ENCODE measurements around the gene PPFIA1. TPM values are rescaled to one million over a fixed set of nuclear protein-coding genes. Genes with fewer than 3 reads are reported as not detected.

Gene PPFIA1
- total and polyA plus RNA-seq, 2 experiments from 2014 or later: 36.0 to 39.6 TPM

DNA sequence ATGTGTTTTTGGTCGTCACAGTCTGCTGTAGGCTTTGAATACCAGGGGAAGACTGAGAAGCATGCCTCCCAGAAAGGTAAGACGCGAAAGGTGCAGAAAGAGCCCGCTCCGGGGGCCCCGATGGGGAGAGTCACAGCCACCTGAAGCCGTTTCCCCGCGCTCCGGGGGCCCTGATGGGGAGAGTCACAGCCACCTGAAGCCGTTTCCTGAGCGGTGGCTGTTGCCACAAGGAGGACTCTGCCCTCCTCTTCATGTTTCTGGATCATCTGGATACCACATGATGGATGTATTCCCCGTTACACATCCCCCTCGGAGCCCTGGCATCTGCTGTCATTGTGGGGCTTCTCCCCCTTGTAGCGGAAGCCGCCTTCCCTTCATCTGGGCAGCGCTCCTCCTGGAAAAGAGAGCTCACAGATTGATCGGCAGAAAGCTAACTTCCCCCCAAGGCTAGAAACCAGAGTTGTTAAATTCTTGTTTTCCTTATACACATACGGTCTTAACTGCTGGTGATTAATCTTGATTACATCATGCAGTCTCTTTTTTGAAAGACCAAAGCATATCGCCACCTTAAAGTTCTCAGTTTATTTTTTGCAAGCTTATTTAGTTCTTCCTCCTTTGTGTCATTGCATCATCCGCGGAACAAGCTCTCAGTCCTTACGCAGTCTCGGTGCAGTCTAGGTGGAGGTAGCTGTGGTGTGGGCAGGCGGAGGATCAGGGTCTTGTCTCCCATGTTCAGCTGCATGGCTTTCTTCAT, 145.3 kb downstream of the PPFIA1 start:
- TF ChIP-seq, protein P1, sequence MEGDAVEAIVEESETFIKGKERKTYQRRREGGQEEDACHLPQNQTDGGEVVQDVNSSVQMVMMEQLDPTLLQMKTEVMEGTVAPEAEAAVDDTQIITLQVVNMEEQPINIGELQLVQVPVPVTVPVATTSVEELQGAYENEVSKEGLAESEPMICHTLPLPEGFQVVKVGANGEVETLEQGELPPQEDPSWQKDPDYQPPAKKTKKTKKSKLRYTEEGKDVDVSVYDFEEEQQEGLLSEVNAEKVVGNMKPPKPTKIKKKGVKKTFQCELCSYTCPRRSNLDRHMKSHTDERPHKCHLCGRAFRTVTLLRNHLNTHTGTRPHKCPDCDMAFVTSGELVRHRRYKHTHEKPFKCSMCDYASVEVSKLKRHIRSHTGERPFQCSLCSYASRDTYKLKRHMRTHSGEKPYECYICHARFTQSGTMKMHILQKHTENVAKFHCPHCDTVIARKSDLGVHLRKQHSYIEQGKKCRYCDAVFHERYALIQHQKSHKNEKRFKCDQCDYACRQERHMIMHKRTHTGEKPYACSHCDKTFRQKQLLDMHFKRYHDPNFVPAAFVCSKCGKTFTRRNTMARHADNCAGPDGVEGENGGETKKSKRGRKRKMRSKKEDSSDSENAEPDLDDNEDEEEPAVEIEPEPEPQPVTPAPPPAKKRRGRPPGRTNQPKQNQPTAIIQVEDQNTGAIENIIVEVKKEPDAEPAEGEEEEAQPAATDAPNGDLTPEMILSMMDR (IDR thresholded peaks at IDR 0.05; ENCODE audit: poor library complexity): no peak
- TF ChIP-seq EZH2phosphoT487 (IDR thresholded peaks at IDR 0.05; ENCODE audit: low read depth, severe bottlenecking, unreplicated experiment) (no peak), EZH2 (IDR thresholded peaks at IDR 0.05; ENCODE audit: borderline replicate concordance) (no peak)

DNA sequence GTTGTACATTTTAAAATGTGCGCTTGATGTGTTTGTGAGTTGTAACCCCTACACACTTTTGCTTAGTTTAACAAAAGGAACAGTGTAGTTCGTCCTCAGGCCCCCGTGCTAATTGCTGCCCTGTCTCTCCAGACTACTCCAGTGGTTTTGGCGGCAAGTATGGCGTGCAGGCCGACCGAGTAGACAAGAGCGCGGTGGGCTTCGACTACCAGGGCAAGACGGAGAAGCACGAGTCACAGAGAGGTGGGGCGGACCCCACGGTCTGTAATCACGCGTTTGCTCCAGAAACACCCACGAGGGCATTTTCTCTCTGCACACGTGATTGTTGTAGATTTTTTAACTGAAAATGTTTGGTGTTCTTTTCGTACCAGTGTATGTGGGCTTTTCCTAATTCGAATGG, 146.4 kb downstream of the PPFIA1 start:
- H4K20me1 ChIP-seq (ENCODE audit: insufficient read depth, poor library complexity, severe bottlenecking): no peaks in the 10 kb centered on the region
- no peaks in the 10 kb centered on the region for H3K9me3 ChIP-seq (ENCODE audit: low read depth)
- DNase-seq (ENCODE audit: low spot score): no peak
- no peaks in the 10 kb centered on the region for H3K4me1 ChIP-seq (ENCODE audit: insufficient read depth)
- H3K9me2 ChIP-seq (replicated peaks; ENCODE audit: insufficient read depth): no peaks in the 10 kb centered on the region
- H3K4me3 ChIP-seq: no peak overlapping the region
- no peak overlapping the region for H3K4me2 ChIP-seq
- peaks cover 9% of the 10 kb centered on the region for H3K36me3 ChIP-seq (replicated peaks; ENCODE audit: insufficient read depth, low read depth)
- H3K79me2 ChIP-seq: peaks cover 2% of the 10 kb centered on the region
- TF ChIP-seq EZH2 (IDR thresholded peaks at IDR 0.05; ENCODE audit: borderline replicate concordance): no peak
- 94% methylated on average over 20 of the region's 20 CpGs for WGBS (ENCODE audit: low lambda C conversion rate, missing lambda C conversion rate)
- H2AFZ ChIP-seq: no peak overlapping the region
- no peaks in the 10 kb centered on the region for H3K27me3 ChIP-seq
- H3K27ac ChIP-seq: no peak overlapping the region

More for the DNA sequence above, 145.3 kb downstream of the PPFIA1 start:
- DNase-seq (ENCODE audit: low spot score): no peak
- peaks cover 2% of the 10 kb centered on the region for H3K79me2 ChIP-seq
- no peaks in the 10 kb centered on the region for H3K4me1 ChIP-seq (ENCODE audit: insufficient read depth)
- no peak overlapping the region for H3K27ac ChIP-seq
- no peaks in the 10 kb centered on the region for H3K9me2 ChIP-seq (replicated peaks; ENCODE audit: insufficient read depth)
- H3K4me2 ChIP-seq: no peak overlapping the region
- H3K9me3 ChIP-seq (ENCODE audit: low read depth): no peaks in the 10 kb centered on the region
- peaks cover 9% of the 10 kb centered on the region for H3K36me3 ChIP-seq (replicated peaks; ENCODE audit: insufficient read depth, low read depth)
- no peaks in the 10 kb centered on the region for H3K27me3 ChIP-seq
- no peak overlapping the region for H3K4me3 ChIP-seq
- WGBS (ENCODE audit: low lambda C conversion rate, missing lambda C conversion rate): 91% methylated on average over 25 of the region's 25 CpGs
- no peaks in the 10 kb centered on the region for H4K20me1 ChIP-seq (ENCODE audit: insufficient read depth, poor library complexity, severe bottlenecking)
- no peak overlapping the region for H2AFZ ChIP-seq

DNA sequence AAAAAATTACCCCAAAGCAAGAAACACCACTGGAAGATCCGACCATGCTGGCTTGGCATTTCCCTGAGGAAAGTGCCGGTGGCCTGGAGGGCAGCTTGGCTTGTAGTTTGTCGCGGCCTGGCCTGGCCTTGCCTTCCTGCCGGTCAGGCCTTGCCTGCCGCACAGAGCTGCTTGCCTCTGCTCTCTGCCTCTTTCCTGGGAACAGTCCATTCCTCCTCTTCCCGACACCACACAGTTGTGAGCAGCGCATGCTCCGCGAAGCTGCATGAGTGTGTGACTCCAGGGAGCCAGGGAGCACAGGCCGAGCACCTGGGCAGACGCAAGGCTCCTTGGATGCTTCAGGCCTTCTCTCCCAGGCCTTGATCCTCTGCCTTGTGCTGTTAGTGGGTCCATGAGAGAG, 147.6 kb downstream of the PPFIA1 start:
- no peak for TF ChIP-seq EZH2phosphoT487 (IDR thresholded peaks at IDR 0.05; ENCODE audit: low read depth, severe bottlenecking, unreplicated experiment)
- TF ChIP-seq EZH2 (IDR thresholded peaks at IDR 0.05; ENCODE audit: borderline replicate concordance): no peak
- TF ChIP-seq, protein P1 (IDR thresholded peaks at IDR 0.05; ENCODE audit: poor library complexity): no peak
- Histone ChIP-seq H2AFZ (no peak overlapping the region), H3K9me3 (ENCODE audit: low read depth) (no peaks in the 10 kb centered on the region), H4K20me1 (ENCODE audit: insufficient read depth, poor library complexity, severe bottlenecking) (no peaks in the 10 kb centered on the region), H3K4me3 (no peak overlapping the region), H3K36me3 (replicated peaks; ENCODE audit: insufficient read depth, low read depth) (peaks cover 9% of the 10 kb centered on the region), H3K27ac (no peak overlapping the region), H3K4me1 (ENCODE audit: insufficient read depth) (no peaks in the 10 kb centered on the region), H3K27me3 (no peaks in the 10 kb centered on the region), H3K79me2 (peaks cover 2% of the 10 kb centered on the region), H3K4me2 (no peak overlapping the region), H3K9me2 (replicated peaks; ENCODE audit: insufficient read depth) (no peaks in the 10 kb centered on the region)
- DNase-seq (ENCODE audit: low spot score): no peak
- WGBS (ENCODE audit: low lambda C conversion rate, missing lambda C conversion rate): 100% methylated on average over 12 of the region's 12 CpGs

DNA sequence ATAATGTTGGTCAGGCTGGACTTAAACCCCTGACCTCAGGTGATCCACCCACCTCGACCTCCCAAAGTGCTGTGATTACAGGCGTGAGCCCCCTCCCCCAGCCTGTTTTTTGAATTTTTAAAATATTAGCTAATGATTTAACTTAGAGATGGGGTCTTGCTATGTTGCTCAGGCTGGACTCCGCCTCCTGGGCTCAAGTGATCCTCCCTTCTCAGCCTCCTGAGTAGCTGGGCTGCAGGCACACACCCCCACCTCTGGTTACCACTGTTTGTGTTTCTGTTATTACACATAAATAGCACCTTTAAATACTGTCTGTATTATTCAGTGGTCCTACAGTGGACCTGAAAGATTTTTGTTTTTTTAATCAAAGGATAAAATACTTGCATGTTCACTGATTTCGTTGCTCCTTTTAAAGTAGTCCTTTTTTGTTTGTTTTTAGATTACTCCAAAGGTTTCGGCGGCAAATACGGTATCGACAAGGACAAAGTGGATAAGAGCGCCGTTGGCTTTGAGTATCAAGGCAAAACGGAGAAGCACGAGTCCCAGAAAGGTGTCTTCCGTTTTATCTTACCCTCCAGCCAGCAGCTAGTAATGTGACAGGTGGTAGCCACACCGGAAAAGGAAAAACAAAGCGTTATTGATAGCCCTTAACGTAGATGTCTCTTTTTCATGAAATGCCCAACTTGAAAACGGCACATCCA, 149.0 kb downstream of the PPFIA1 start:
- peaks cover 2% of the 10 kb centered on the region for H3K79me2 ChIP-seq
- 97% methylated on average over 17 of the region's 17 CpGs for WGBS (ENCODE audit: low lambda C conversion rate, missing lambda C conversion rate)
- H3K36me3 ChIP-seq (replicated peaks; ENCODE audit: insufficient read depth, low read depth): peaks cover 9% of the 10 kb centered on the region
- no peak for DNase-seq (ENCODE audit: low spot score)
- no peak overlapping the region for H3K4me2 ChIP-seq
- no peaks in the 10 kb centered on the region for H3K9me3 ChIP-seq (ENCODE audit: low read depth)
- H3K27me3 ChIP-seq: no peaks in the 10 kb centered on the region
- H4K20me1 ChIP-seq (ENCODE audit: insufficient read depth, poor library complexity, severe bottlenecking): no peaks in the 10 kb centered on the region
- TF ChIP-seq, protein P1 (IDR thresholded peaks at IDR 0.05; ENCODE audit: poor library complexity): no peak
- TF ChIP-seq EZH2 (IDR thresholded peaks at IDR 0.05; ENCODE audit: borderline replicate concordance) (no peak), EZH2phosphoT487 (IDR thresholded peaks at IDR 0.05; ENCODE audit: low read depth, severe bottlenecking, unreplicated experiment) (no peak)
- no peak overlapping the region for H3K27ac ChIP-seq
- no peak overlapping the region for H3K4me3 ChIP-seq
- H2AFZ ChIP-seq: no peak overlapping the region
- no peaks in the 10 kb centered on the region for H3K9me2 ChIP-seq (replicated peaks; ENCODE audit: insufficient read depth)
- no peaks in the 10 kb centered on the region for H3K4me1 ChIP-seq (ENCODE audit: insufficient read depth)

Measured in hepatocyte (in vitro differentiated cells).